H1 (cell line): Measurements from ENCODE around the gene DFFA. TPM values are rescaled to one million over a fixed set of nuclear protein-coding genes. Genes with fewer than 3 reads are reported as not detected.

Experiments used
- ASH2L ChIP-seq: fragments of 200-600, 300-600 bp; sonication (generic); IDR thresholded peaks from one replicate; pipeline ENCODE4 v1.7.1; 2017; ENCODE audit warnings: low read length
- BCL11A ChIP-seq, 2 experiments: IDR thresholded peaks; one replicate each; pipeline ENCODE4 v1.6.1; 2011; ENCODE audit warnings: low read depth in 2 of 2, low read length in 2 of 2, mild to moderate bottlenecking in 2 of 2
- EZH2 ChIP-seq: fragments of 200-600 bp; sonication (generic); IDR thresholded peaks from 2 replicates; pipeline ENCODE4 v1.7.1; 2012; ENCODE audit warnings: low read depth, mild to moderate bottlenecking, moderate library complexity, low read length, inconsistent platforms; ENCODE audit not compliant: severe bottlenecking
- FOSL1 ChIP-seq: IDR thresholded peaks from 2 replicates; pipeline ENCODE4 v1.6.1; 2011; ENCODE audit warnings: mild to moderate bottlenecking, low read depth, low read length, moderate library complexity; ENCODE audit not compliant: insufficient read depth
- RBBP5 ChIP-seq: IDR thresholded peaks from 2 replicates; pipeline ENCODE4 v1.7.1; 2012; ENCODE audit warnings: low read depth, mild to moderate bottlenecking, inconsistent platforms, low read length, moderate library complexity, borderline replicate concordance
- RXRA ChIP-seq: IDR thresholded peaks from 2 replicates; pipeline ENCODE4 v1.6.1; 2011; ENCODE audit warnings: low read depth, mild to moderate bottlenecking, low read length, moderate library complexity; ENCODE audit not compliant: insufficient read depth
- SAP30 ChIP-seq: fragments of 300-600 bp; sonication (generic); IDR thresholded peaks from 2 replicates; pipeline ENCODE4 v1.7.1; 2012; ENCODE audit warnings: low read length, moderate library complexity, mild to moderate bottlenecking, inconsistent platforms; ENCODE audit not compliant: insufficient read depth, insufficient replicate concordance
- SIN3A ChIP-seq, 2 experiments: IDR thresholded peaks in 1 of 2; conservative IDR thresholded peaks in 1 of 2; 2 replicates each; pipeline ENCODE4 v1.6.1; 2011 to 2012; ENCODE audit warnings: low read length in 2 of 2, improper control_type of control experiment in 1 of 2, low read depth in 1 of 2, mild to moderate bottlenecking in 1 of 2
- TEAD4 ChIP-seq: IDR thresholded peaks from 2 replicates; pipeline ENCODE4 v1.6.1; 2012; ENCODE audit warnings: low read depth, low read length, inconsistent platforms, mixed read lengths
- polyA plus RNA-seq, 7 experiments: library from polyadenylated mRNA; depleted of rRNA in 3 of 7; stranded (reverse) in 5 of 7; unstranded in 2 of 7; fragments of >200 nt in 5 of 7; fragments of 200-250 nt in 2 of 7; gene quantifications; 1 replicate in 5 of 7; 2 replicates in 1 of 7; 4 replicates in 1 of 7; pipeline versions ENCODE4 v1.2.1 to v1.2.3, GENCODE V29; 2011 to 2013; ENCODE audit warnings: missing spikeins in 2 of 7, mixed read lengths in 2 of 7
- total RNA-seq: library from RNA; stranded (reverse); fragmentation: NEBNext Ultra II Directional; extraction: Animal tissue kit (Norgen Biotek cat#: 25700); gene quantifications from 2 replicates; pipeline ENCODE4 v1.2.1, GENCODE V29; 2021
- TF ChIP-seq, protein P1 (sequence below): fragments of 300-600 bp; sonication (generic); IDR thresholded peaks from 2 replicates; pipeline ENCODE4 v1.7.1; 2012; ENCODE audit warnings: low read length, moderate library complexity, mild to moderate bottlenecking, inconsistent platforms; ENCODE audit not compliant: insufficient replicate concordance

Gene DFFA
- total and polyA plus RNA-seq, 2 of the 8 experiments (the other 6 are each of a cell fraction or from before 2014, with no cell fraction given) = 34.3 to 79.9 TPM

DNA sequence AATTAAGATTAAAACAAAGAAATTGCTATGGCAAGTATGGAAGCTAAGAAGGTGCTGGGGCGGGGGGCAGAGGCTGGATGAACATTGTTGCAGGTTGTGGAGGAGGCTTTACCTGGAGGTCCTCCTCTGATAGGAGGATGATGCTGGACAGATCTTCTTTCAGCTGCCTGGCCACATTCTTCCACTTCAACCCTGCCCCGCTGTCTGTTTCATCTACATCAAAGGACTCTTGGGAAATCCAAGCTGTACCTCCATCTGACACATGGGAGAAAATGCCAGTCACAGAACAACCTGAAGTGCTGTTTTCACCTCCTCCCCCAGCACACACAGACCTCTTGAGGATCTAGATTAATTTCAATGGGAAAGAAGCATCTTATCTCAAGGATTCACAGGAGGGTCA is 5.3 kb downstream of the DFFA start (continued):
- TF ChIP-seq, protein P1, sequence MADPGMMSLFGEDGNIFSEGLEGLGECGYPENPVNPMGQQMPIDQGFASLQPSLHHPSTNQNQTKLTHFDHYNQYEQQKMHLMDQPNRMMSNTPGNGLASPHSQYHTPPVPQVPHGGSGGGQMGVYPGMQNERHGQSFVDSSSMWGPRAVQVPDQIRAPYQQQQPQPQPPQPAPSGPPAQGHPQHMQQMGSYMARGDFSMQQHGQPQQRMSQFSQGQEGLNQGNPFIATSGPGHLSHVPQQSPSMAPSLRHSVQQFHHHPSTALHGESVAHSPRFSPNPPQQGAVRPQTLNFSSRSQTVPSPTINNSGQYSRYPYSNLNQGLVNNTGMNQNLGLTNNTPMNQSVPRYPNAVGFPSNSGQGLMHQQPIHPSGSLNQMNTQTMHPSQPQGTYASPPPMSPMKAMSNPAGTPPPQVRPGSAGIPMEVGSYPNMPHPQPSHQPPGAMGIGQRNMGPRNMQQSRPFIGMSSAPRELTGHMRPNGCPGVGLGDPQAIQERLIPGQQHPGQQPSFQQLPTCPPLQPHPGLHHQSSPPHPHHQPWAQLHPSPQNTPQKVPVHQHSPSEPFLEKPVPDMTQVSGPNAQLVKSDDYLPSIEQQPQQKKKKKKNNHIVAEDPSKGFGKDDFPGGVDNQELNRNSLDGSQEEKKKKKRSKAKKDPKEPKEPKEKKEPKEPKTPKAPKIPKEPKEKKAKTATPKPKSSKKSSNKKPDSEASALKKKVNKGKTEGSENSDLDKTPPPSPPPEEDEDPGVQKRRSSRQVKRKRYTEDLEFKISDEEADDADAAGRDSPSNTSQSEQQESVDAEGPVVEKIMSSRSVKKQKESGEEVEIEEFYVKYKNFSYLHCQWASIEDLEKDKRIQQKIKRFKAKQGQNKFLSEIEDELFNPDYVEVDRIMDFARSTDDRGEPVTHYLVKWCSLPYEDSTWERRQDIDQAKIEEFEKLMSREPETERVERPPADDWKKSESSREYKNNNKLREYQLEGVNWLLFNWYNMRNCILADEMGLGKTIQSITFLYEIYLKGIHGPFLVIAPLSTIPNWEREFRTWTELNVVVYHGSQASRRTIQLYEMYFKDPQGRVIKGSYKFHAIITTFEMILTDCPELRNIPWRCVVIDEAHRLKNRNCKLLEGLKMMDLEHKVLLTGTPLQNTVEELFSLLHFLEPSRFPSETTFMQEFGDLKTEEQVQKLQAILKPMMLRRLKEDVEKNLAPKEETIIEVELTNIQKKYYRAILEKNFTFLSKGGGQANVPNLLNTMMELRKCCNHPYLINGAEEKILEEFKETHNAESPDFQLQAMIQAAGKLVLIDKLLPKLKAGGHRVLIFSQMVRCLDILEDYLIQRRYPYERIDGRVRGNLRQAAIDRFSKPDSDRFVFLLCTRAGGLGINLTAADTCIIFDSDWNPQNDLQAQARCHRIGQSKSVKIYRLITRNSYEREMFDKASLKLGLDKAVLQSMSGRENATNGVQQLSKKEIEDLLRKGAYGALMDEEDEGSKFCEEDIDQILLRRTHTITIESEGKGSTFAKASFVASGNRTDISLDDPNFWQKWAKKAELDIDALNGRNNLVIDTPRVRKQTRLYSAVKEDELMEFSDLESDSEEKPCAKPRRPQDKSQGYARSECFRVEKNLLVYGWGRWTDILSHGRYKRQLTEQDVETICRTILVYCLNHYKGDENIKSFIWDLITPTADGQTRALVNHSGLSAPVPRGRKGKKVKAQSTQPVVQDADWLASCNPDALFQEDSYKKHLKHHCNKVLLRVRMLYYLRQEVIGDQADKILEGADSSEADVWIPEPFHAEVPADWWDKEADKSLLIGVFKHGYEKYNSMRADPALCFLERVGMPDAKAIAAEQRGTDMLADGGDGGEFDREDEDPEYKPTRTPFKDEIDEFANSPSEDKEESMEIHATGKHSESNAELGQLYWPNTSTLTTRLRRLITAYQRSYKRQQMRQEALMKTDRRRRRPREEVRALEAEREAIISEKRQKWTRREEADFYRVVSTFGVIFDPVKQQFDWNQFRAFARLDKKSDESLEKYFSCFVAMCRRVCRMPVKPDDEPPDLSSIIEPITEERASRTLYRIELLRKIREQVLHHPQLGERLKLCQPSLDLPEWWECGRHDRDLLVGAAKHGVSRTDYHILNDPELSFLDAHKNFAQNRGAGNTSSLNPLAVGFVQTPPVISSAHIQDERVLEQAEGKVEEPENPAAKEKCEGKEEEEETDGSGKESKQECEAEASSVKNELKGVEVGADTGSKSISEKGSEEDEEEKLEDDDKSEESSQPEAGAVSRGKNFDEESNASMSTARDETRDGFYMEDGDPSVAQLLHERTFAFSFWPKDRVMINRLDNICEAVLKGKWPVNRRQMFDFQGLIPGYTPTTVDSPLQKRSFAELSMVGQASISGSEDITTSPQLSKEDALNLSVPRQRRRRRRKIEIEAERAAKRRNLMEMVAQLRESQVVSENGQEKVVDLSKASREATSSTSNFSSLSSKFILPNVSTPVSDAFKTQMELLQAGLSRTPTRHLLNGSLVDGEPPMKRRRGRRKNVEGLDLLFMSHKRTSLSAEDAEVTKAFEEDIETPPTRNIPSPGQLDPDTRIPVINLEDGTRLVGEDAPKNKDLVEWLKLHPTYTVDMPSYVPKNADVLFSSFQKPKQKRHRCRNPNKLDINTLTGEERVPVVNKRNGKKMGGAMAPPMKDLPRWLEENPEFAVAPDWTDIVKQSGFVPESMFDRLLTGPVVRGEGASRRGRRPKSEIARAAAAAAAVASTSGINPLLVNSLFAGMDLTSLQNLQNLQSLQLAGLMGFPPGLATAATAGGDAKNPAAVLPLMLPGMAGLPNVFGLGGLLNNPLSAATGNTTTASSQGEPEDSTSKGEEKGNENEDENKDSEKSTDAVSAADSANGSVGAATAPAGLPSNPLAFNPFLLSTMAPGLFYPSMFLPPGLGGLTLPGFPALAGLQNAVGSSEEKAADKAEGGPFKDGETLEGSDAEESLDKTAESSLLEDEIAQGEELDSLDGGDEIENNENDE = no peak
- TF ChIP-seq TEAD4 (no peak), BCL11A (IDR thresholded peaks at IDR 0.05; ENCODE audit: low read depth in 2 of 2, low read length in 2 of 2) (no peak), SAP30 (no peak), SIN3A (conservative IDR thresholded peaks at IDR 0.05 in 1 of 2, IDR thresholded peaks at IDR 0.05 in 1 of 2; ENCODE audit: low read depth in 1 of 2, low read length in 2 of 2) (no peak), FOSL1 (no peak), RBBP5 (no peak), EZH2 (no peak), RXRA (no peak), ASH2L (no peak)
- TF ChIP-seq, all 59 proteins: peak for 0
